Cardiac septum (tissue), 1 donor: Measurements from ENCODE around the gene KRT75. TPM values are rescaled to one million over a fixed set of nuclear protein-coding genes. Genes with fewer than 3 reads are reported as not detected.
"Not testable (repeated sequence)": the region's sequence is repeated elsewhere in the genome, so short reads cannot be mapped to it uniquely, and the experiment has no call there.

Experiments used
- DNase-seq: peaks from one replicate; pipeline ENCODE4 v3.0.0-alpha.2; 2020; ENCODE audit warnings: low spot score
- intact Hi-C: fragments of 100-400 bp; cut with DNase I; formaldehyde crosslinking; loops from one replicate; pipeline ENCODE4 v1.14.0; 2022
- total RNA-seq: library from RNA; stranded (reverse); fragmentation: NEBNext Ultra II Directional; extraction: Animal tissue kit (Norgen Biotek cat#: 25700); gene quantifications from one replicate; pipeline ENCODE4 v1.2.1, GENCODE V29; 2021
- donor health status: DM: no; HTN: no; CAD: no.

Gene KRT75
- total RNA-seq, 1 donor from 2014 or later: not detected

GRCh38 chr12:52423035-52423434 is 11.1 kb downstream of the KRT75 start:
- intact Hi-C loops: no loop called here
- no peak for DNase-seq

- intact Hi-C loops: no loop called here
- no peak for DNase-seq
These were observed 14.5 kb downstream of the KRT75 start for GRCh38 chr12:52419656-52420055.

GRCh38 chr12:52418576-52419110 is 15.5 kb downstream of the KRT75 start:
- no peak for DNase-seq
- intact Hi-C loops: no loop called here

GRCh38 chr12:52417740-52418139 is 16.4 kb downstream of the KRT75 start:
- no peak for DNase-seq
- intact Hi-C loops: no loop called here

- intact Hi-C loops: no loop called here
These were observed 17.4 kb downstream of the KRT75 start for GRCh38 chr12:52416795-52417194.

GRCh38 chr12:52415870-52416750 is 18.1 kb downstream of the KRT75 start:
- DNase-seq: no peak
- intact Hi-C loops: no loop called here

More at GRCh38 chr12:52416795-52417194, 17.4 kb downstream of the KRT75 start:
- DNase-seq: no peak

- no peak for DNase-seq
- intact Hi-C loops: no loop called here
These were observed 19.2 kb downstream of the KRT75 start for GRCh38 chr12:52414936-52415335.

GRCh38 chr12:52413782-52414345 is 20.3 kb downstream of the KRT75 start:
- intact Hi-C loops: no loop called here
- DNase-seq: no peak

- no peak for DNase-seq
- intact Hi-C loops: no loop called here
These were observed 21.0 kb downstream of the KRT75 start for GRCh38 chr12:52413202-52413601.

GRCh38 chr12:52411815-52412214 is 22.4 kb downstream of the KRT75 start:
- intact Hi-C loops: no loop called here
- DNase-seq: no peak

GRCh38 chr12:52410589-52411248 is 23.5 kb downstream of the KRT75 start:
- DNase-seq, intact Hi-C loops: not testable (repeated sequence)

- intact Hi-C loops: no loop called here
- no peak for DNase-seq
These were observed 26.3 kb downstream of the KRT75 start for GRCh38 chr12:52407918-52408317.

GRCh38 chr12:52405922-52406385 is 28.2 kb downstream of the KRT75 start, which contains the start of gene KRT82:
Gene KRT82, minus strand, starts transcription at chr12:52406335. Its CDS starts 58 bp downstream, at chr12:52406277.
- DNase-seq: no peak
- intact Hi-C loops: no loop called here

- no peak for DNase-seq
- intact Hi-C loops: no loop called here
These were observed 29.2 kb downstream of the KRT75 start for GRCh38 chr12:52404951-52405350.

- intact Hi-C loops: no loop called here
- DNase-seq: no peak
These were observed 30.6 kb downstream of the KRT75 start for GRCh38 chr12:52403561-52403960.

- DNase-seq: no peak
- intact Hi-C loops: no loop called here
These were observed 31.2 kb downstream of the KRT75 start for GRCh38 chr12:52402873-52403540.

- intact Hi-C loops: no loop called here
These were observed 31.8 kb downstream of the KRT75 start for GRCh38 chr12:52402377-52402776.

GRCh38 chr12:52401926-52402325 is 32.2 kb downstream of the KRT75 start:
- intact Hi-C loops: no loop called here
- DNase-seq: no peak

More at GRCh38 chr12:52402377-52402776, 31.8 kb downstream of the KRT75 start:
- no peak for DNase-seq

GRCh38 chr12:52401526-52401925 is 32.6 kb downstream of the KRT75 start:
- DNase-seq: no peak
- intact Hi-C loops: no loop called here

GRCh38 chr12:52400906-52401305 is 33.3 kb downstream of the KRT75 start:
- intact Hi-C loops: no loop called here

More at GRCh38 chr12:52400906-52401305, 33.3 kb downstream of the KRT75 start:
- no peak for DNase-seq
